ENCODE results near the gene RHOH.

GRCh38 chr4:40183615-40184411, 13.0 kb upstream of the RHOH start:
- TF ChIP-seq CTCF (IDR thresholded peaks at IDR 0.05) (no peak), POLR2A (IDR thresholded peaks at IDR 0.05) (no peak), EP300 (IDR thresholded peaks at IDR 0.05) (no peak)

Measured in ovary (tissue), 3 donors.